ENCODE results near the gene FBXL20.

The FBXL20 gene

DNA sequence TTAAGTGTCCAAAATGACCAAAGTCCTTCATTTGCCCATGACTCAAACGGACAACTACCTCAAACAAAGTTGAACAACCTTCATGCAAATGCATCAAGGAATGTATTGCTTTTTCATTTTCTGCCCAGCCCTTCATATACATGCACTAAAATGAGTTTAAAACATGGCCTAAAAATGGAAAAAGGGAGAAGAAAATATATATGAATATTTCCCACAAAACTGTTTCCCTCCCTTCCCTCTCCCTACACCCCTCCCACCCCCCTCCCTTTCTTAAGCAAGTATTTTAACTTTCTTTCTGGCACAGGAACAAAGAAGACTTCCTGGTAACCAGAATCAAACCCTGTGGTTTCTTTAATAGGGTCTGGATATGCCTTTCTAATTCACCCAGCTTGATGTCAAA is 5.5 kb upstream of the FBXL20 start:
- TF ChIP-seq, protein P1, sequence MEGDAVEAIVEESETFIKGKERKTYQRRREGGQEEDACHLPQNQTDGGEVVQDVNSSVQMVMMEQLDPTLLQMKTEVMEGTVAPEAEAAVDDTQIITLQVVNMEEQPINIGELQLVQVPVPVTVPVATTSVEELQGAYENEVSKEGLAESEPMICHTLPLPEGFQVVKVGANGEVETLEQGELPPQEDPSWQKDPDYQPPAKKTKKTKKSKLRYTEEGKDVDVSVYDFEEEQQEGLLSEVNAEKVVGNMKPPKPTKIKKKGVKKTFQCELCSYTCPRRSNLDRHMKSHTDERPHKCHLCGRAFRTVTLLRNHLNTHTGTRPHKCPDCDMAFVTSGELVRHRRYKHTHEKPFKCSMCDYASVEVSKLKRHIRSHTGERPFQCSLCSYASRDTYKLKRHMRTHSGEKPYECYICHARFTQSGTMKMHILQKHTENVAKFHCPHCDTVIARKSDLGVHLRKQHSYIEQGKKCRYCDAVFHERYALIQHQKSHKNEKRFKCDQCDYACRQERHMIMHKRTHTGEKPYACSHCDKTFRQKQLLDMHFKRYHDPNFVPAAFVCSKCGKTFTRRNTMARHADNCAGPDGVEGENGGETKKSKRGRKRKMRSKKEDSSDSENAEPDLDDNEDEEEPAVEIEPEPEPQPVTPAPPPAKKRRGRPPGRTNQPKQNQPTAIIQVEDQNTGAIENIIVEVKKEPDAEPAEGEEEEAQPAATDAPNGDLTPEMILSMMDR (conservative IDR thresholded peaks at IDR 0.05; ENCODE audit: low read length) = no peak
- no peak for TF ChIP-seq EZH2phosphoT487 (IDR thresholded peaks at IDR 0.05; ENCODE audit: borderline replicate concordance)
- Histone ChIP-seq H4K20me1 (ENCODE audit: insufficient read depth, low read length, poor library complexity, severe bottlenecking) (peaks cover 4% of the 10 kb centered on the region), H2AFZ (ENCODE audit: low read length) (no peak overlapping the region), H3K4me1 (ENCODE audit: insufficient read depth, low read length, poor library complexity, severe bottlenecking) (peaks cover 4% of the 10 kb centered on the region), H3K4me3 (ENCODE audit: low read length, poor library complexity, severe bottlenecking) (no peak overlapping the region), H3F3A (ENCODE audit: low read depth) (no peaks in the 10 kb centered on the region), H3K36me3 (ENCODE audit: insufficient read depth, low read length) (peaks cover 56% of the 10 kb centered on the region), H3K79me2 (ENCODE audit: insufficient read depth, low read length) (no peaks in the 10 kb centered on the region), H3K27me3 (ENCODE audit: insufficient read depth, low read length, poor library complexity, severe bottlenecking) (no peaks in the 10 kb centered on the region), H3K9me2 (replicated peaks; ENCODE audit: low read depth, low read length) (no peaks in the 10 kb centered on the region), H3K4me2 (ENCODE audit: low read depth, low read length, poor library complexity, severe bottlenecking) (no peak overlapping the region), H3K9me3 (ENCODE audit: insufficient read depth, low read depth, low read length) (no peaks in the 10 kb centered on the region), H3K9ac (ENCODE audit: low read depth, low read length, poor library complexity, severe bottlenecking) (no peak overlapping the region)

GRCh38 chr17:39405436-39405835 is 4.0 kb upstream of the FBXL20 start:
- peaks cover 4% of the 10 kb centered on the region for H4K20me1 ChIP-seq (ENCODE audit: insufficient read depth, low read length, poor library complexity, severe bottlenecking)
- peaks cover 10% of the 10 kb centered on the region for H3K79me2 ChIP-seq (ENCODE audit: insufficient read depth, low read length)
- H3K27me3 ChIP-seq (ENCODE audit: insufficient read depth, low read length, poor library complexity, severe bottlenecking) = no peaks in the 10 kb centered on the region
- H3K4me2 ChIP-seq (ENCODE audit: low read depth, low read length, poor library complexity, severe bottlenecking) = no peak overlapping the region
- H3K4me1 ChIP-seq (ENCODE audit: insufficient read depth, low read length, poor library complexity, severe bottlenecking) = peaks cover 10% of the 10 kb centered on the region
- H3K9ac ChIP-seq (ENCODE audit: low read depth, low read length, poor library complexity, severe bottlenecking) = no peak overlapping the region
- H3K9me3 ChIP-seq (ENCODE audit: insufficient read depth, low read depth, low read length) = no peaks in the 10 kb centered on the region
- H3K4me3 ChIP-seq (ENCODE audit: low read length, poor library complexity, severe bottlenecking) = no peak overlapping the region
- no peaks in the 10 kb centered on the region for H3F3A ChIP-seq (ENCODE audit: low read depth)
- H3K36me3 ChIP-seq (ENCODE audit: insufficient read depth, low read length) = peaks cover 46% of the 10 kb centered on the region
- H2AFZ ChIP-seq (ENCODE audit: low read length) = no peak overlapping the region
- H3K9me2 ChIP-seq (replicated peaks; ENCODE audit: low read depth, low read length) = no peaks in the 10 kb centered on the region
- no peak for TF ChIP-seq EZH2phosphoT487 (IDR thresholded peaks at IDR 0.05; ENCODE audit: borderline replicate concordance)
- TF ChIP-seq, protein P1 (conservative IDR thresholded peaks at IDR 0.05; ENCODE audit: low read length) = no peak

DNA sequence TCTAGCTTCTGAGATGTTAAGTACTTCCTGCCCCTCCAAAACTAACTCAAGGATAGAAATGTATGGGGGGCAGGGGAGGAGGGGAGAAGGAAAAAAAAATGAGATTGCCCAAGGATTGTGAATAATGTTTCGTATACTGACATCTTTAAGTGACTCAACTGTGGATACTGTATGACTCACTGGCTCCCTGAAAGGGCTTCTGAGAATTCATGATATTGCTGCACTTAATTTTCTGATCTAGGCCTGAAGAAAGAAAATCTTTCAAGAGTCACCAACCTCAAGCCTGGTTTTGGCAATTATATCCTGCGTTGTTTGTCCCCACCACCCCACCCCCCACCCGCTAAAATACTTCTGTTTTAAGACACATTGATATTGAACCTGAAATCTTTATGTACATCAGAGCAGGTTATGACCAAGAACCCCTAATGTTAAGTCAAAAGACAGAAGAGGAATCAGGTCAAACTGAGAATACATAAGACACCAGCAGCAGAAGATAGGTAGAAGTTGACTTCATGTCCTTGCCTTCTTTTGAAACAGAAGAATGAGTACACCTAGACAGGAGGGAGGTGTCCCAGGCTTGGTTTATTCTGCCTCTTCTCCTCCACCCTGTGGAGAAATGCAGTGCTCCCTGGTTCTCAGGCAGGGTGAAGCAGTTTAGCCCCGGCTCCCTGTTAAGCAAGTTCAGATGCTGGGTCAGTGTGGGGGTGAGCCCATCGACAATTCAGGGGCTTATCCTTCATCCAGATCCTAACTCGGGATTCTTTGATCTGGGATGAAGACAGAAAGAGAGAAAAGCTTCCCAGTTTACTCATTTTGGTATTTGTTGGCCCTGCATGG is 3.3 kb upstream of the FBXL20 start:
- H3F3A ChIP-seq (ENCODE audit: low read depth) = no peaks in the 10 kb centered on the region
- peaks cover 39% of the 10 kb centered on the region for H3K36me3 ChIP-seq (ENCODE audit: insufficient read depth, low read length)
- H3K4me2 ChIP-seq (ENCODE audit: low read depth, low read length, poor library complexity, severe bottlenecking) = no peak overlapping the region
- H3K27me3 ChIP-seq (ENCODE audit: insufficient read depth, low read length, poor library complexity, severe bottlenecking) = no peaks in the 10 kb centered on the region
- peaks cover 17% of the 10 kb centered on the region for H3K79me2 ChIP-seq (ENCODE audit: insufficient read depth, low read length)
- H3K4me1 ChIP-seq (ENCODE audit: insufficient read depth, low read length, poor library complexity, severe bottlenecking) = peaks cover 17% of the 10 kb centered on the region
- H3K9me2 ChIP-seq (replicated peaks; ENCODE audit: low read depth, low read length) = no peaks in the 10 kb centered on the region
- no peak overlapping the region for H3K4me3 ChIP-seq (ENCODE audit: low read length, poor library complexity, severe bottlenecking)
- TF ChIP-seq, protein P1 (conservative IDR thresholded peaks at IDR 0.05; ENCODE audit: low read length) = no peak
- no peak for TF ChIP-seq EZH2phosphoT487 (IDR thresholded peaks at IDR 0.05; ENCODE audit: borderline replicate concordance)
- H2AFZ ChIP-seq (ENCODE audit: low read length) = no peak overlapping the region
- H3K9ac ChIP-seq (ENCODE audit: low read depth, low read length, poor library complexity, severe bottlenecking) = no peak overlapping the region
- H4K20me1 ChIP-seq (ENCODE audit: insufficient read depth, low read length, poor library complexity, severe bottlenecking) = peaks cover 8% of the 10 kb centered on the region
- H3K9me3 ChIP-seq (ENCODE audit: insufficient read depth, low read depth, low read length) = no peaks in the 10 kb centered on the region

All from Loucy (cell line).